HepG2 (cell line): ENCODE measurements around the gene AGPAT2. TPM values are rescaled to one million over a fixed set of nuclear protein-coding genes. Genes with fewer than 3 reads are reported as not detected.

Experiments
- AKAP8 ChIP-seq: sonication (generic); formaldehyde crosslinking; IDR thresholded peaks from 2 replicates; pipeline ENCODE4 v1.5.1; 2020; ENCODE audit warnings: mild to moderate bottlenecking, missing genetic modification reagents
- BCL6 ChIP-seq: IDR thresholded peaks from 2 replicates; pipeline ENCODE4 v1.6.1; 2016; ENCODE audit warnings: missing genetic modification reagents, missing compliant biosample characterization
- GLMP ChIP-seq: sonication (generic); formaldehyde crosslinking; IDR thresholded peaks from 2 replicates; pipeline ENCODE4 v1.9.0; 2021; ENCODE audit warnings: missing genetic modification reagents, mild to moderate bottlenecking, borderline replicate concordance
- HHEX ChIP-seq: IDR thresholded peaks from 2 replicates; pipeline ENCODE4 v1.6.1; 2016; ENCODE audit warnings: control low read depth
- HOXA5 ChIP-seq: sonication (generic); formaldehyde crosslinking; IDR thresholded peaks from 2 replicates; pipeline ENCODE4 v1.4.0; 2020; ENCODE audit warnings: missing genetic modification reagents
- IKZF4 ChIP-seq: sonication (generic); formaldehyde crosslinking; IDR thresholded peaks from 2 replicates; pipeline ENCODE4 v1.5.1; 2020; ENCODE audit warnings: borderline replicate concordance, mild to moderate bottlenecking, low read depth, missing genetic modification reagents; ENCODE audit errors: not compliant biosample characterization
- MTA1 ChIP-seq: sonication (generic); formaldehyde crosslinking; IDR thresholded peaks from 2 replicates; pipeline ENCODE4 v1.4.0; 2020; ENCODE audit warnings: missing genetic modification reagents, mild to moderate bottlenecking, borderline replicate concordance
- NFIC ChIP-seq: IDR thresholded peaks from 2 replicates; pipeline ENCODE4 v1.6.1; 2012; ENCODE audit warnings: mild to moderate bottlenecking, low read length, inconsistent platforms
- NKX3-1 ChIP-seq: sonication (generic); formaldehyde crosslinking; IDR thresholded peaks from 2 replicates; pipeline ENCODE4 v1.5.0; 2020; ENCODE audit warnings: missing genetic modification reagents
- PCBP1 ChIP-seq: fragments of 200-400 bp; formaldehyde crosslinking; IDR thresholded peaks from 2 replicates; pipeline ENCODE4 v1.6.1; 2017; ENCODE audit warnings: mild to moderate bottlenecking, low read depth, low read length, borderline replicate concordance
- REPIN1 ChIP-seq: sonication (generic); formaldehyde crosslinking; IDR thresholded peaks from 2 replicates; pipeline ENCODE4 v1.8.0; 2022; ENCODE audit warnings: missing genetic modification reagents, low read depth, mild to moderate bottlenecking, borderline replicate concordance
- SRSF1 ChIP-seq: fragments of 200-400 bp; formaldehyde crosslinking; optimal IDR thresholded peaks from 2 replicates; pipeline ENCODE3; 2017; ENCODE audit warnings: mild to moderate bottlenecking, low read depth, low read length, moderate library complexity
- ZBTB10 ChIP-seq: sonication (generic); formaldehyde crosslinking; IDR thresholded peaks from 2 replicates; pipeline ENCODE4 v1.4.0; 2020; ENCODE audit warnings: missing genetic modification reagents, borderline replicate concordance
- ZFP1 ChIP-seq: IDR thresholded peaks from 2 replicates; pipeline ENCODE4 v1.6.1; 2016
- ZFY ChIP-seq: sonication (generic); formaldehyde crosslinking; IDR thresholded peaks from 2 replicates; pipeline ENCODE4 v1.4.0; 2020; ENCODE audit warnings: missing genetic modification reagents
- ZNF160 ChIP-seq: sonication (generic); formaldehyde crosslinking; IDR thresholded peaks from 2 replicates; pipeline ENCODE4 v1.8.0; 2022; ENCODE audit warnings: mild to moderate bottlenecking, inconsistent platforms, missing genetic modification reagents
- ZNF17 ChIP-seq: sonication (generic); formaldehyde crosslinking; IDR thresholded peaks from 2 replicates; pipeline ENCODE4 v1.5.0; 2020; ENCODE audit warnings: mild to moderate bottlenecking, missing genetic modification reagents
- ZNF234 ChIP-seq: sonication (generic); formaldehyde crosslinking; conservative IDR thresholded peaks from 2 replicates; pipeline ENCODE4 v1.5.1; 2020; ENCODE audit warnings: mild to moderate bottlenecking, missing genetic modification reagents
- ZNF337 ChIP-seq: sonication (generic); formaldehyde crosslinking; IDR thresholded peaks from 2 replicates; pipeline ENCODE4 v1.5.1; 2020; ENCODE audit warnings: missing genetic modification reagents, low read depth, mild to moderate bottlenecking, borderline replicate concordance
- ZNF557 ChIP-seq: sonication (generic); formaldehyde crosslinking; IDR thresholded peaks from 2 replicates; pipeline ENCODE4 v1.4.0; 2020; ENCODE audit warnings: missing genetic modification reagents
- ZNF761 ChIP-seq: sonication (generic); formaldehyde crosslinking; conservative IDR thresholded peaks from 2 replicates; pipeline ENCODE4 v1.4.0; 2020; ENCODE audit warnings: mild to moderate bottlenecking, missing genetic modification reagents
- ZNF839 ChIP-seq: sonication (generic); formaldehyde crosslinking; IDR thresholded peaks from 2 replicates; pipeline ENCODE4 v1.4.0; 2020; ENCODE audit warnings: missing genetic modification reagents, mild to moderate bottlenecking, borderline replicate concordance
- polyA plus RNA-seq, 8 experiments: library from polyadenylated mRNA; depleted of rRNA in 3 of 8; stranded (reverse) in 7 of 8; unstranded in 1 of 8; fragments of >200 nt; fragmentation: Illumina TruSeq in 4 of 8; extraction: Trizol in 4 of 8; gene quantifications; 2 replicates each; pipeline versions ENCODE4 v1.2.1 to v1.2.3, GENCODE V29; 2011 to 2016; ENCODE audit warnings: low read depth in 4 of 8, missing spikeins in 1 of 8, mixed read lengths in 1 of 8; ENCODE audit not compliant: insufficient read depth in 1 of 8
- total RNA-seq, 5 experiments: library from RNA; depleted of rRNA; stranded (reverse); fragments of >200 nt; fragmentation: Illumina TruSeq; extraction: Trizol; gene quantifications; 2 replicates each; pipeline ENCODE4 v1.2.3, GENCODE V29; 2016; ENCODE audit warnings: low read depth in 1 of 5
- TF ChIP-seq, protein P1 (sequence below): IDR thresholded peaks from 2 replicates; pipeline ENCODE4 v1.6.1; 2016; ENCODE audit warnings: mild to moderate bottlenecking, missing biosample characterization, missing genetic modification reagents
- TF ChIP-seq, protein P2 (sequence below): IDR thresholded peaks from 2 replicates; pipeline ENCODE4 v1.6.1; 2016; ENCODE audit warnings: low read depth, borderline replicate concordance
- TF ChIP-seq, protein P3 (sequence below): sonication (generic); formaldehyde crosslinking; IDR thresholded peaks from 2 replicates; pipeline ENCODE4 v1.4.0; 2020; ENCODE audit warnings: missing genetic modification reagents, borderline replicate concordance

Gene AGPAT2
- total and polyA plus RNA-seq, 2 of the 13 experiments (the other 11 are each of a cell fraction or from before 2014, with no cell fraction given): 3.9 to 25.8 TPM

DNA sequence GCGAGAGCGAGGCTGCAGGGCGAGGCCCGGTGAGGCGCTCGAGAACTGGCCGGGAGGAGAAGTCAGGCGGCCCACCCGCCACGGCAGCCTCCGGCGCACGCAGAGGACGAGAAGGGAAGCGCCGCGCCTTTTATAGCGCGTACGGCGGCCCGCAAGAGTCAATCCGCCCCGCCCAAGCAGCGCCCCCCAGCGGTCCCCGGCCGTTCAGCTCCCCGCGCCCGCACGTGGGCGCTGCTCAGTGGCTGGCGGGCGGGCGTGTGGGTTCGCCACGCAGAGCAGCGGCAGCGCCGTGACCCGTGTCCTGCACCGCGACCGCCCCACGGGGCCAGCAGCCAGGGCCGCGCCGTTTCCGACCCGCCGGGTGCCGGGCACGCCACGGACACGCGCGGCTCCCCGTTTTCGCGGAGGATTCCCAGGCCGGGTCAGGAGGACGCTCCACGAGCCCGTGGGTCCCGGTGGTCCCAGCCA, 40.9 kb upstream of the AGPAT2 start (continued):
- peak; percentile 61; the same call in 1 of the 2 replicates for TF ChIP-seq MTA1 (CRISPR knock-in tag)
- TF ChIP-seq ZNF234 (CRISPR knock-in tag): peak; percentile 79
- TF ChIP-seq BCL6 (CRISPR knock-in tag): peak; percentile 75; the same call in 1 of the 2 replicates
- TF ChIP-seq ZFP1 (CRISPR knock-in tag): peak; percentile 47; the same call in 1 of the 2 replicates
- TF ChIP-seq ZNF160 (CRISPR knock-in tag): peak; percentile 79; the same call in 1 of the 2 replicates
- TF ChIP-seq ZNF557 (CRISPR knock-in tag): 0 out of 2 replicates have a peak, but pooled peaks have one; percentile 87
- TF ChIP-seq HOXA5: peak; percentile 95
- TF ChIP-seq NKX3-1: peak; percentile 74; the same call in 1 of the 2 replicates
- TF ChIP-seq, protein P1, sequence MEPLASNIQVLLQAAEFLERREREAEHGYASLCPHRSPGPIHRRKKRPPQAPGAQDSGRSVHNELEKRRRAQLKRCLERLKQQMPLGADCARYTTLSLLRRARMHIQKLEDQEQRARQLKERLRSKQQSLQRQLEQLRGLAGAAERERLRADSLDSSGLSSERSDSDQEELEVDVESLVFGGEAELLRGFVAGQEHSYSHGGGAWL (CRISPR knock-in tag): peak; percentile 67
- peak; percentile 93 for TF ChIP-seq ZBTB10 (CRISPR knock-in tag)
- peak; percentile 72 for TF ChIP-seq IKZF4 (CRISPR knock-in tag)
- no peak for TF ChIP-seq HHEX
- peak; percentile 62; the same call in 1 of the 2 replicates for TF ChIP-seq REPIN1 (CRISPR knock-in tag)
- peak; percentile 86 for TF ChIP-seq SRSF1
- no peak for TF ChIP-seq NFIC
- TF ChIP-seq PCBP1: 0 out of 2 replicates have a peak, but pooled peaks have one; percentile 61
- peak; percentile 98 for TF ChIP-seq ZFY (CRISPR knock-in tag)
- TF ChIP-seq ZNF761 (CRISPR knock-in tag): peak; percentile 74; the same call in 1 of the 2 replicates
- no peak for TF ChIP-seq GLMP (CRISPR knock-in tag)
- no peak; the same call in 1 of the 2 replicates for TF ChIP-seq ZNF337
- TF ChIP-seq ZNF17: no peak
- TF ChIP-seq ZNF839: no peak
- TF ChIP-seq, protein P2, sequence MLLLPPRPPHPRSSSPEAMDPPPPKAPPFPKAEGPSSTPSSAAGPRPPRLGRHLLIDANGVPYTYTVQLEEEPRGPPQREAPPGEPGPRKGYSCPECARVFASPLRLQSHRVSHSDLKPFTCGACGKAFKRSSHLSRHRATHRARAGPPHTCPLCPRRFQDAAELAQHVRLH (CRISPR knock-in tag): peak; percentile 92
- TF ChIP-seq, protein P3, sequence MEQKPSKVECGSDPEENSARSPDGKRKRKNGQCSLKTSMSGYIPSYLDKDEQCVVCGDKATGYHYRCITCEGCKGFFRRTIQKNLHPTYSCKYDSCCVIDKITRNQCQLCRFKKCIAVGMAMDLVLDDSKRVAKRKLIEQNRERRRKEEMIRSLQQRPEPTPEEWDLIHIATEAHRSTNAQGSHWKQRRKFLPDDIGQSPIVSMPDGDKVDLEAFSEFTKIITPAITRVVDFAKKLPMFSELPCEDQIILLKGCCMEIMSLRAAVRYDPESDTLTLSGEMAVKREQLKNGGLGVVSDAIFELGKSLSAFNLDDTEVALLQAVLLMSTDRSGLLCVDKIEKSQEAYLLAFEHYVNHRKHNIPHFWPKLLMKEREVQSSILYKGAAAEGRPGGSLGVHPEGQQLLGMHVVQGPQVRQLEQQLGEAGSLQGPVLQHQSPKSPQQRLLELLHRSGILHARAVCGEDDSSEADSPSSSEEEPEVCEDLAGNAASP: peak; percentile 79
- TF ChIP-seq AKAP8 (CRISPR knock-in tag): peak; percentile 89
